ENCODE data around the gene AKNA. TPM values are rescaled to one million over a fixed set of nuclear protein-coding genes. Genes with fewer than 3 reads are reported as not detected.

Gene AKNA
- total RNA-seq, 1 experiment from 2014 or later, result 29.3 TPM

GRCh38 chr9:114341152-114341830 lies 46.5 kb downstream of the AKNA start (continued):
- TF ChIP-seq, protein P1, sequence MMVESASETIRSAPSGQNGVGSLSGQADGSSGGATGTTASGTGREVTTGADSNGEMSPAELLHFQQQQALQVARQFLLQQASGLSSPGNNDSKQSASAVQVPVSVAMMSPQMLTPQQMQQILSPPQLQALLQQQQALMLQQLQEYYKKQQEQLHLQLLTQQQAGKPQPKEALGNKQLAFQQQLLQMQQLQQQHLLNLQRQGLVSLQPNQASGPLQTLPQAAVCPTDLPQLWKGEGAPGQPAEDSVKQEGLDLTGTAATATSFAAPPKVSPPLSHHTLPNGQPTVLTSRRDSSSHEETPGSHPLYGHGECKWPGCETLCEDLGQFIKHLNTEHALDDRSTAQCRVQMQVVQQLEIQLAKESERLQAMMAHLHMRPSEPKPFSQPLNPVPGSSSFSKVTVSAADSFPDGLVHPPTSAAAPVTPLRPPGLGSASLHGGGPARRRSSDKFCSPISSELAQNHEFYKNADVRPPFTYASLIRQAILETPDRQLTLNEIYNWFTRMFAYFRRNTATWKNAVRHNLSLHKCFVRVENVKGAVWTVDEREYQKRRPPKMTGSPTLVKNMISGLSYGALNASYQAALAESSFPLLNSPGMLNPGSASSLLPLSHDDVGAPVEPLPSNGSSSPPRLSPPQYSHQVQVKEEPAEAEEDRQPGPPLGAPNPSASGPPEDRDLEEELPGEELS (CRISPR knock-in tag; IDR thresholded peaks at IDR 0.05), result no peak
- TF ChIP-seq RORB (CRISPR knock-in tag; IDR thresholded peaks at IDR 0.05) (no peak), ZBTB43 (CRISPR knock-in tag; IDR thresholded peaks at IDR 0.05) (no peak)

DNA sequence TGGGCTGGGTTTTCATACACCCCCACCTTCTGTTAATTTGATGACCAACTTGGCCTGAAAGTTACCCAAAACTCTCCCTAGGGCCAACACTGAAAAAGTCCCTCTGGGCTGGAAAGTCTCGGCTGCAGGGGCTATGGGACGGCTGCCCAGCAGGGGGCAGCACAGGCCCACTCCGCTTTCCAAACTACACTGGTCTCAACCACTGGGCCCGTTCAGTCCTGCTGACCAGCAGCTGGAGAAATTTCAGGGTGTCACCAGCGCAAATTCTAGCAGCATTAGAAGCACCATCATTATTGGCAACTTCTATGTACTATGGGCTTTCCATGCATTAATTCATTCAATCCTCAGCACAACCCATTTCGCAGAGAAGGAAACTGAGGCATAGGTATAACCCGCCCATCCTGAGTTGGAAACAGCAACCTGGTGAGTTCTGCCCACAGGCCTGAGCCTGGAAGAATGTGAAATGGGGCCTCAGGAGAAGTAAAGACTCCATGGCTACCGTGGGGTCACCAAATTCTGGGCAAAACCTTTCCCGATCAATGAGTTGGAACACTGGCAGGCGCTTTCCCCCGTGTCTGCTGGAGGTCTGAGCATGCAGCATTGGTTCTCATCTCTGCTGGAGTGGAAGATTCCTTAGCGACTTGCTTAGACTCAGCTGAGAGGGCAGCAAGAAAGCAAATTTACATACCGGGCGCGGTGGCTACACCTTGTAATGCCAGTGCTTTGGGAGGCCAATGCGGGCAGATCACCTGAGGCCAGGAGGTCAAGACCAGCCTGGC lies 48.5 kb downstream of the AKNA start:
- ChIA-PET POLR2A (interaction anchor here (0.6 to 1.2 kb wide), 2 partner anchors 56 to 229 kb away, joined by 3 to 8 read pairs; no protein-coding TSS in a partner anchor), CTCF (interaction anchor here (0.6 to 2.9 kb wide), 25 partner anchors 10 to 314 kb away, joined by 3 to 20 read pairs (median 4); partner anchors contain the start of gene AKNA)
- DNase-seq (ENCODE audit: low spot score) (peak; percentile 70), ATAC-seq (peak; percentile 89)
- Mint-ChIP-seq H3K36me3 (peaks cover 35% of the 10 kb centered on the region), H3K27me3 (ENCODE audit: low read depth) (no peaks in the 10 kb centered on the region), H3K4me3 (no peak overlapping the region), H3K4me1 (no peaks in the 10 kb centered on the region), H3K9me3 (no peaks in the 10 kb centered on the region), H3K27ac (no peak overlapping the region)
- TF ChIP-seq ZNF121 (CRISPR knock-in tag; IDR thresholded peaks at IDR 0.05), result peak; percentile 89
- TF ChIP-seq TEAD1 (CRISPR knock-in tag; IDR thresholded peaks at IDR 0.05), result no peak
- TF ChIP-seq CTCF (IDR thresholded peaks at IDR 0.05), result peak; percentile 86
- no peak for TF ChIP-seq ELF4 (CRISPR knock-in tag; IDR thresholded peaks at IDR 0.05; ENCODE audit: low read depth)
- TF ChIP-seq CBFB (CRISPR knock-in tag; IDR thresholded peaks at IDR 0.05; ENCODE audit: low read depth), result no peak

GRCh38 chr9:114338187-114338586 lies 49.6 kb downstream of the AKNA start:
- Mint-ChIP-seq H3K9me3 (no peaks in the 10 kb centered on the region), H3K4me3 (no peak overlapping the region), H3K36me3 (peaks cover 34% of the 10 kb centered on the region), H3K27ac (no peak overlapping the region), H3K4me1 (no peaks in the 10 kb centered on the region), H3K27me3 (ENCODE audit: low read depth) (no peaks in the 10 kb centered on the region)
- CTCF ChIA-PET, result interaction anchor here (1.8 to 2.9 kb wide), 6 partner anchors 11 to 68 kb away, joined by 5 to 20 read pairs (median 12); partner anchors contain the start of gene AKNA
- POLR2A ChIA-PET, result no interaction called here
- no peak for ATAC-seq
- DNase-seq (ENCODE audit: low spot score), result no peak
- TF ChIP-seq, protein P2, sequence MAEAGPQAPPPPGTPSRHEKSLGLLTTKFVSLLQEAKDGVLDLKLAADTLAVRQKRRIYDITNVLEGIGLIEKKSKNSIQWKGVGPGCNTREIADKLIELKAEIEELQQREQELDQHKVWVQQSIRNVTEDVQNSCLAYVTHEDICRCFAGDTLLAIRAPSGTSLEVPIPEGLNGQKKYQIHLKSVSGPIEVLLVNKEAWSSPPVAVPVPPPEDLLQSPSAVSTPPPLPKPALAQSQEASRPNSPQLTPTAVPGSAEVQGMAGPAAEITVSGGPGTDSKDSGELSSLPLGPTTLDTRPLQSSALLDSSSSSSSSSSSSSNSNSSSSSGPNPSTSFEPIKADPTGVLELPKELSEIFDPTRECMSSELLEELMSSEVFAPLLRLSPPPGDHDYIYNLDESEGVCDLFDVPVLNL (CRISPR knock-in tag; IDR thresholded peaks at IDR 0.05; ENCODE audit: borderline replicate concordance, low read depth), result no peak

GRCh38 chr9:114336699-114337395 lies 50.9 kb downstream of the AKNA start:
- DNase-seq (ENCODE audit: low spot score) (no peak), ATAC-seq (no peak)
- Mint-ChIP-seq H3K36me3 (peaks cover 31% of the 10 kb centered on the region), H3K9me3 (no peaks in the 10 kb centered on the region), H3K27me3 (ENCODE audit: low read depth) (no peaks in the 10 kb centered on the region), H3K4me1 (no peaks in the 10 kb centered on the region), H3K4me3 (no peak overlapping the region), H3K27ac (no peak overlapping the region)
- ChIA-PET CTCF (interaction anchor here (0.5 to 0.6 kb wide), 2 partner anchors 26 to 85 kb away, joined by 3 read pairs; no protein-coding TSS in a partner anchor), POLR2A (no interaction called here)
- TF ChIP-seq IRF2 (CRISPR knock-in tag; IDR thresholded peaks at IDR 0.05; ENCODE audit: borderline replicate concordance, low read depth), result no peak
- TF ChIP-seq ATF1 (CRISPR knock-in tag; IDR thresholded peaks at IDR 0.05), result no peak
